Progenitor cell of endocrine pancreas (in vitro differentiated cells): ENCODE data around the gene KIAA0232. TPM values are rescaled to one million over a fixed set of nuclear protein-coding genes. Genes with fewer than 3 reads are reported as not detected.

Source experiments
- DNase-seq: peaks from one replicate; pipeline ENCODE4 v3.0.0; 2021; ENCODE audit warnings: low spot score; ENCODE audit not compliant: unreplicated experiment
- H3K27ac Mint-ChIP-seq: 2 replicates; pipeline ENCODE4 v1.8.0; 2021; ENCODE audit warnings: mild to moderate bottlenecking, moderate library complexity, mixed read lengths
- H3K27me3 Mint-ChIP-seq: 2 replicates; pipeline ENCODE4 v1.8.0; 2021; ENCODE audit warnings: mixed read lengths
- H3K36me3 Mint-ChIP-seq: 2 replicates; pipeline ENCODE4 v1.8.0; 2022; ENCODE audit warnings: mixed read lengths; ENCODE audit not compliant: insufficient read depth
- H3K4me1 Mint-ChIP-seq: 2 replicates; pipeline ENCODE4 v1.8.0; 2021; ENCODE audit warnings: low read depth, mixed read lengths
- H3K4me3 Mint-ChIP-seq: 2 replicates; pipeline ENCODE4 v1.8.0; 2021; ENCODE audit warnings: low read depth, mild to moderate bottlenecking, moderate library complexity, mixed read lengths
- H3K9me3 Mint-ChIP-seq: 2 replicates; pipeline ENCODE4 v1.8.0; 2021; ENCODE audit warnings: low read depth, mixed read lengths
- CTCF ChIP-seq: fragments of 200-600 bp; sonication (generic); IDR thresholded peaks from one replicate; pipeline ENCODE4 v1.5.0; 2021; ENCODE audit warnings: antibody characterized with exemption, mild to moderate bottlenecking; ENCODE audit not compliant: unreplicated experiment
- total RNA-seq: library from RNA; stranded (reverse); gene quantifications from 2 replicates; pipeline ENCODE4 v1.2.1, GENCODE V29; 2021

Gene KIAA0232
- total RNA-seq, 1 donor from 2014 or later = 52.8 TPM

GRCh38 chr4:6881908-6882307 lies 99.4 kb downstream of the KIAA0232 start:
- Mint-ChIP-seq H3K27me3 (no peaks in the 10 kb centered on the region), H3K9me3 (no peaks in the 10 kb centered on the region), H3K36me3 (peaks cover 30% of the 10 kb centered on the region), H3K4me1 (no peaks in the 10 kb centered on the region), H3K4me3 (no peak overlapping the region), H3K27ac (no peak overlapping the region)
- DNase-seq = no peak
- no peak for TF ChIP-seq CTCF

- H3K36me3 Mint-ChIP-seq = peaks cover 17% of the 10 kb centered on the region
Observed at GRCh38 chr4:6884341-6884870, 101.9 kb downstream of the KIAA0232 start.

GRCh38 chr4:6885953-6886557 lies 103.5 kb downstream of the KIAA0232 start:
- TF ChIP-seq CTCF = no peak
- Mint-ChIP-seq H3K36me3 (peaks cover 17% of the 10 kb centered on the region), H3K4me3 (no peak overlapping the region), H3K4me1 (no peaks in the 10 kb centered on the region), H3K27me3 (no peaks in the 10 kb centered on the region), H3K27ac (no peak overlapping the region), H3K9me3 (no peaks in the 10 kb centered on the region)
- DNase-seq = no peak

More at GRCh38 chr4:6884341-6884870, 101.9 kb downstream of the KIAA0232 start:
- H3K27ac Mint-ChIP-seq = no peak overlapping the region
- no peak for DNase-seq
- no peak for TF ChIP-seq CTCF
- no peaks in the 10 kb centered on the region for H3K27me3 Mint-ChIP-seq
- no peaks in the 10 kb centered on the region for H3K4me1 Mint-ChIP-seq
- no peaks in the 10 kb centered on the region for H3K9me3 Mint-ChIP-seq
- no peak overlapping the region for H3K4me3 Mint-ChIP-seq

GRCh38 chr4:6886886-6887285 lies 104.4 kb downstream of the KIAA0232 start:
- Mint-ChIP-seq H3K36me3 (peaks cover 12% of the 10 kb centered on the region), H3K4me3 (no peak overlapping the region), H3K27me3 (no peaks in the 10 kb centered on the region), H3K4me1 (no peaks in the 10 kb centered on the region), H3K9me3 (no peaks in the 10 kb centered on the region), H3K27ac (no peak overlapping the region)
- DNase-seq = no peak
- no peak for TF ChIP-seq CTCF

GRCh38 chr4:6887591-6888371 lies 105.3 kb downstream of the KIAA0232 start:
- Mint-ChIP-seq H3K4me3 (no peak overlapping the region), H3K27me3 (no peaks in the 10 kb centered on the region), H3K36me3 (peaks cover 11% of the 10 kb centered on the region), H3K9me3 (no peaks in the 10 kb centered on the region), H3K27ac (no peak overlapping the region), H3K4me1 (peaks cover 3% of the 10 kb centered on the region)
- no peak for DNase-seq
- no peak for TF ChIP-seq CTCF
